ENCODE results near the gene KLF15.

DNA sequence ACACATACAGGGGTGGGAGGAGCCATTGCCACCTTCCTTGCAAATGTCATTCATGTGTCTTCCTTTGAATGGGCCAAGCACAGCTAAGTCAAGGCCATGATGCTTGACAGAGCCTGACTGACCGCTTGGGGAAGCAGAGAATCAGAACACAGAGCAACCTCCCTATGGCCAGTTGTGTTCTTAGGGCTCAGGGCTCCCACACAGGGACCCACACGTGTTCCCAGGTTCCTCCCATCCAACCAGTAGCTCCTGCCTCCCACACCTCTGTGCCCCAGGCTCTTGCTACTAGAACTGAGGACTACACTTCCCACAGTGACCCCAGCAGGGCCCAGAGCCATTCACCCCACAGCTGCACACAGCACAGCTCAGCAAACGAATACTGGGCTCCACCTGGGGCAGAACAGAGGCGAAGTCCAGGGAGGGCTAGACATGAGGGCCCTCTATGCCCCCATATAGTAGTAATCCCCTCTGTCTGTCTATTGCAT, 42.9 kb downstream of the KLF15 start:
- no peak for TF ChIP-seq EZH2 (IDR thresholded peaks at IDR 0.05)
- no peak for TF ChIP-seq POLR2A (IDR thresholded peaks at IDR 0.05; ENCODE audit: borderline replicate concordance, extremely low read depth, insufficient read depth, insufficient read length)

Data from HCT116 (cell line).